NCI-H460 (cell line): ENCODE data around the gene QRSL1. TPM values are rescaled to one million over a fixed set of nuclear protein-coding genes. Genes with fewer than 3 reads are reported as not detected.
A peak's percentile ranks its signal among the peaks of the same experiment; 100 is the strongest.
"Not testable (repeated sequence)": the region's sequence is repeated elsewhere in the genome, so short reads cannot be mapped to it uniquely, and the experiment has no call there.

ENCODE experiments used
- DNase-seq: peaks from one replicate; pipeline ENCODE4 v3.0.0-alpha.2; 2016; ENCODE audit warnings: low read depth; ENCODE audit errors: extremely low read depth
- total RNA-seq: library from RNA; depleted of rRNA; stranded (reverse); fragments of >200 nt; shearing (Covaris generic); gene quantifications from 2 replicates; pipeline ENCODE4 v1.2.3, GENCODE V29; 2014

QRSL1 gene
- total RNA-seq, 1 experiment from 2014 or later = 22.9 TPM

- no peak for DNase-seq
Measured at GRCh38 chr6:106670236-106670635, 40.9 kb downstream of the QRSL1 start.

GRCh38 chr6:106671651-106672050, 42.3 kb downstream of the QRSL1 start:
- DNase-seq = no peak

GRCh38 chr6:106674541-106675229, 45.3 kb downstream of the QRSL1 start:
- DNase-seq = no peak

GRCh38 chr6:106677282-106677681, 47.9 kb downstream of the QRSL1 start:
- no peak for DNase-seq

- no peak for DNase-seq
Measured at GRCh38 chr6:106684011-106684410, 54.6 kb downstream of the QRSL1 start.

GRCh38 chr6:106685833-106686232, 56.5 kb downstream of the QRSL1 start:
- DNase-seq = no peak

GRCh38 chr6:106688177-106688951, 59.0 kb downstream of the QRSL1 start:
- DNase-seq = no peak

- DNase-seq = peak; percentile 49
Measured at GRCh38 chr6:106692112-106692818, 62.9 kb downstream of the QRSL1 start.

GRCh38 chr6:106692819-106693208, 63.4 kb downstream of the QRSL1 start:
- no peak for DNase-seq

- DNase-seq = no peak
Measured at GRCh38 chr6:106693418-106693817, 64.0 kb downstream of the QRSL1 start.

- peak; percentile 71 for DNase-seq
Measured at GRCh38 chr6:106694343-106694742, 65.0 kb downstream of the QRSL1 start.

GRCh38 chr6:106700581-106700980, 71.2 kb downstream of the QRSL1 start:
- no peak for DNase-seq

- DNase-seq = not testable (repeated sequence)
Measured at GRCh38 chr6:106701201-106701600, 71.8 kb downstream of the QRSL1 start.

GRCh38 chr6:106702046-106702445, 72.7 kb downstream of the QRSL1 start:
- no peak for DNase-seq

- no peak for DNase-seq
Measured at GRCh38 chr6:106702451-106703110, 73.2 kb downstream of the QRSL1 start.

- no peak for DNase-seq
Measured at GRCh38 chr6:106704327-106704726, 74.9 kb downstream of the QRSL1 start.

GRCh38 chr6:106705156-106705555, 75.8 kb downstream of the QRSL1 start:
- no peak for DNase-seq

- no peak for DNase-seq
Measured at GRCh38 chr6:106710580-106710979, 81.2 kb downstream of the QRSL1 start.

- no peak for DNase-seq
Measured at GRCh38 chr6:106714281-106714680, 84.9 kb downstream of the QRSL1 start.

- DNase-seq = no peak
Measured at GRCh38 chr6:106715922-106716321, 86.5 kb downstream of the QRSL1 start.

GRCh38 chr6:106716966-106717365, 87.6 kb downstream of the QRSL1 start:
- no peak for DNase-seq
